HG03575 (cell line): Measurements from ENCODE around the gene HDGF.

ENCODE experiments used
- ATAC-seq: cut with Tn5 transposase; IDR thresholded peaks from one replicate; pipeline ENCODE4 v1.9.1; 2021; ENCODE audit not compliant: unreplicated experiment, insufficient number of reproducible peaks, low FRiP score; ENCODE audit errors: extremely low read depth

The HDGF gene

DNA sequence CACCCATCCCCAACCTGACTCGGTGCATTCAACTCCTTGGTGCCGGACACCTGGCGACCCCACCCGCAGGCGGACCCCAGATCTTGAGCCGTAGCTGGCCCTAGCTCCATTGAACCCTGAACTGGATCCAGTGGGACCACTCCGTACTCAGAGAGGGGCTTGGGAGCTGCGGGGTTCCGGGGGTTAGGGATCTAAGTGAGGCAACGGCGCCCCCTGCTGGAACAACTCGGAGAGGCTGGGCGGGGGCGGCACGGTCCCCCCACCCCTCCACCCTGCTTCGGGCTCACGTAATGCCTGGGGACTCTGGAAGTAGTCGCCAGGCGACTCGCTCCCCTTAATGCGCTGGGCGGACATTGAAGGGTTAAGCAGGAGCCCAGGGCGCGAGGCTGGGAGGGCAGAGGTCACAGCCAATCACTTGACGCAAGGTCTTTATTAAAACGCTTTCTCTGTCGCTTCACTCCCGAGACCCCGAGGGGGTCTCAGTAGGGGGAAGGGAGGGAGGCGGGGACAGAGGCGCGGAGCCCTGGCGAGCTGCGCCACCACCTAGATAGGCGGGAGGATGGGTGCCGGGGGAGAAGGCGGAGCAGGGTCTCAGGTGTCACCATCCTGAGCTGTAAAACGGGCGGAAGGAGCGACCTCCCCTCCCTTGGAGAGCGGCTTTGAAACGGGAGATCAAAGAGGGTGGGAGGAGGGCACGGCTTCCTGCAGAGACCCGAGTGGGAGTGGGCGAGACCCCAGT is 45.4 kb downstream of the HDGF start:
- ATAC-seq, result no peak

DNA sequence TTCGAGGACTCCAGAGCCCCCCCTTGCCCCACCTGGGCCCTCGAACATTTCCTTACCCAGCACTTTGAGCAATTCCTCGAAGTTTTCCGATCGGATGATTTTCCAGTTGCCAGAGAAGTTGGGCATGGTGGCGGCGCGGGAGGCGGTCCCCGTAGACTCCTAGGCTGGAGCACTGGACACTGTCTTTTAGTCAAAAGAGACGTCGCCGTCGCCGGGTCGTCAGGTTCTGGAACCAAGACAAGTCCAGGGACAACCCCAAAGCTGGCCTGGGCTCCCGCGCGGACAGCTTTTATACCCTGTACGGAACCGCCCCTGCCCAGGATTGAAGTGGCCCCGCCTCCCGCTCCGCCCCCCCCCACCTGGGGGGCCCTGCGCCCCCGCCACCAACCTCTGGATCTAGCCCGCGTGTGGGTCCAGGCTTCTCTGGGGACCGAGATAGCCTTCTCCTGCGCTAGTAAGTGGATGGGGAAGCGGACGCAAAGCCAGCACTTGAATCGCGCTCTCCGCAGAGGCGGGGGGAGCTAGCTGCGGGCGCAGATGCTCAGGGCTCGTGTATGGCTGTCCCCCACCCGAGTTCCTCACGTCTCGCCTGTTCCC is 46.1 kb downstream of the HDGF start, which contains the start of gene CRABP2:
Gene CRABP2, minus strand, starts transcription at position 263 of the 597 bp plus-strand sequence. Its CDS starts 137 bp downstream, at position 126.
- no peak for ATAC-seq

DNA sequence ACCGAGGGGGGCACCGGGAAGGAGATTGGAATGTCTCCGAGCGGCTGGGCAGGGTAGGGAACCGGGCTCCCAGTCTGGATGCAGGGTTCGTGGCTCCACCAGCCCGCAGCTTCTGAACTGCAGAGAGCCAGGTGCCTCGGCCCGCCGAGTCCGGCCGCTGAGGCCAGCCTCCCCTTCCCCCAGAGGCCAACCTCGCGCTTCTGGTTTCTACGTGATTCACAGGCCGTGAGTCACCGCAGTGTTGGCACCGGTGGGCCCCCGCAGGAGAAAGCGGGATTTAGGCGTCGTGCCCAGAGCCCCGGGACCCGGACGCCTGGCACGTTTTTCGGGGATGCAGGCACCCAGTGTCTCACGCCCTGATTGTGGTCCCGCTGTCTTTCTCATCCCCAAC is 46.5 kb downstream of the HDGF start:
- ATAC-seq, result no peak

- no peak for ATAC-seq
Observed at GRCh38 chr1:156704166-156704711, 47.2 kb downstream of the HDGF start.

GRCh38 chr1:156703741-156704140 is 47.7 kb downstream of the HDGF start:
- no peak for ATAC-seq

GRCh38 chr1:156703336-156703735 is 48.1 kb downstream of the HDGF start:
- no peak for ATAC-seq

GRCh38 chr1:156700736-156701531 is 50.5 kb downstream of the HDGF start:
- no peak for ATAC-seq

- no peak for ATAC-seq
Observed at GRCh38 chr1:156698995-156699394, 52.5 kb downstream of the HDGF start.

DNA sequence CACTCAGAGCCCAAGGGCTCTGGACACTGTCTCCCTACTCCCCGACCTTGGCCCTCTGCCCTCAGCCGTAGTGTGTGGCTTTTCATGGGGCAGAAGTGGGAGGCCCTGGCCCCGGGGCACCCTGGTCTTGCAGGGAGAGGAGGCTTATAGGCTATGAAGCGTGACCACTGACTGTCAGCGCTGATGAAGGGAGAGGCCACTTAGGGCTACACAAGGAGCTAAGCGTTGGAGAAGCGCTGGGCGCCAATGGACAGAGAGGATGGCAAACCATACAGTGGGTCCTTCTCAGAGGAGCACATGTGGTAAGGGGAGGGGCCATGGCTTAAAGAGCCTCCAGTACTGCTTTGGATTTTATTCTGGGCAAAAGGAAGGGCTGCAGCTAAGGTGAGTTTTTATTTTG is 54.0 kb downstream of the HDGF start:
- no peak for ATAC-seq

DNA sequence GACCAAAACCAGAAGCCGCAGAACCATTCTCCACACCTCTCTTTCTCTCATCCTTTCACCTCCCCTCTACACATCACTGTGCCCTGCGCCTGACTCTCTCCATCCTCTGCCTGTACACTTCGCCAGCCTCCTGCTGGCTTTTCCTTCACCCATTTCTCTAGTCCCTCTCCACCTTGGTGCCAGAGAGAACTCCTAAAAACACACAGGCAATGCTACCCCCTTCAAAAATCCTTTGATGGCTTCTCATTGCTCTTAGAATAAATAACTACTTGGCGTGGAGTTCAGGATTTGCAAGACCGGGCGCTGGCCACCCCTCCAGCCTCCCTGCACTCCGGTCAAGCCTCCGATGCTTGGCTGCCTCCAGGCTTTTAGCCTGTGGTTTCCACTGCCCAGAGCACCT is 54.7 kb downstream of the HDGF start:
- ATAC-seq, result no peak

DNA sequence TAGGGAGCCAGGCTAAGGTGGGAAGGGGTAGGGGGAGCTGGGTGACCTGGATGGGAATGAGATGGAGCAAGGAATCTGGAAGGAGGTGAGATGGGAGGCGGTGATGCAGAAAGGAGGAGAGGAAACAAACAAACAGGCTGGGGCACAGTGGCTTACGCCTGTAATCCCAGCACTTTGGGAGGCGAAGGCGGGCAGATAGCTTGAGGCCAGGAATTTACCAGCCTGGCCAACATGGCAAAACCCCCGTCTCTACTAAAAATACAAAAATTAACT is 56.8 kb downstream of the HDGF start:
- ATAC-seq, result no peak

DNA sequence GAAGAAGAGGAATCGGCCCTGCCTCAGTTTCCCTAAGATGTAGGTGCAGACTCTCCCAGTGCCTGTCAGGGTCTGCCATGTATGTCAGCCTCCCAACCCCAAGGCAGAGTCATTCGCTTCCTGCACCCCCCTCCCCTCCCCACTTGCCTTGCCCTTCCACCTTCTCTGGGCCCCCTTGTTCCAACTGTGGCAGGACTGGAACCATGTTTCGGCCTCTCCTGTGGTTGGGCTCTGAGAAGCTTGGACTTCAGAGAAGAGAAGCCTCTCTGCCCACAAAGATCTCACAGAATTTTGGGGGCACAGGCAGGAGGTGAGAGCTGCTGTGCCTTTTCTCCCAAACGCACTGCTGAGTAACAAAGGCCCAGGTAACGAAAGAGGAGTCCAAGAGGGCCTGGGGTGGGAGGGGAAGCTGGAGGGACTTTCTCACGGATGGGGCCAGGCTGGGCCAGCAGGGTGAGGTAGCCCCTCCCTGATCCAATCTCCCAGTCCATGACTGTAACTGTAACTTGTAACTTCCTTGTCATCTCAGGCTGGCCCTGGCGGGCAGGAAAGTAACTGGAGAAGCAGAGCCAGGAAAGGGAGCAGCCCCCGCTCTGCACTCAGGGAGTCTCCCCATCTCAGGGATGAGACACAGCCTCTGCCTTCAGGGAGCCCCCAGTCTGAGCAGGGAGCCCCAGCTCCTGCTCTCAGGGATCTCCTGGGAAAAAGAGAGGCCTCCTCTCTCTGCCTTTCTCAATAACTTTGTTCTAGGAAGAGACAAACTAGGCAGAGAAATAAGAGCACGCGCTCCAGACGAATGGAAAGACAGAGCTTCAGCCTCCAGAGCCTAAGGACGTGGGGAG is 57.4 kb downstream of the HDGF start:
- no peak for ATAC-seq

DNA sequence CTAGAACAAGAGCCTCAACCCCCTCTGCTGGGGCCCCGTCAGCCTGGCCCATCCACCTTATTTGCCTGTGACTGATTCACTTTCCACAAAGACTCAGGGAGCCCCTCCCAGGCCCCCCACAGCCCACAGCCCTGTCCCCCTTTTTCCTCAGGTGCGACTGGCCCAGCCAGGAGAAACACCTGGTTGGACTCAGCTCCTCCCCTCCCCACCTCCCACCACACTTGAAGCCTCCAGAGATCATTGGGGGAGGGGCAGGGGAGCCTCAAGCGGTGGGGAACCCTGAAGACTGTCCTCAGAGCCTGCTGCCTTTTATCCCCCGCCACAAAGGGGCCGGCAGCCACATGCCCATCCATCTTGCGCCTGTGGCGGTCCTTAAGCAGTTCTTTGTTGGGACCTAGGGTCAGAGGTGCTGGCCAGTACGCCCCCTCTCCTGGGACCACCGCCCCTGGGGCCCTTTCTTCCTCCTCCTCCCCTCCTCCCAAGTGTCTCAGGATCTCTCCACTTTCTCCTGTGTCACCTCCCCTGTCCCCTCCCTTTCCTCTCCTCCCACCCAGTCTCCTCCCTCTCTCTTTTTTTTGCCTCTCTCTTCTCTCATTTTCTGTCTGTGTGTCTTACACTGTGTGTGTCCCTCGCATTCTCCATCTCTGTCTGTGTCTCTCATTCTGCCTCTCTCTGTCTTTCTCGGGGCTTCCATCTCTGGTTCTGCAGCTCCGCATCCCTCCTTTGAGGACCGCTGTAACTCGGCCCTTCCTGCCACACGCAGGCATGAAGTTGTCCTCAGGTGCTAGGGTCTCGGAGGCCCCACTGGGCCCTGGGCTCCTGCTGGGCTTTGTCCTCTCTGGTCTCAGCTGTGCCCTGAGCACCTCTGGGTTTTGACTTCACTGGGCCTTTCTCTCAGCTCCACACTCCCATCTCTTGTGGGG is 58.3 kb downstream of the HDGF start:
- no peak for ATAC-seq

DNA sequence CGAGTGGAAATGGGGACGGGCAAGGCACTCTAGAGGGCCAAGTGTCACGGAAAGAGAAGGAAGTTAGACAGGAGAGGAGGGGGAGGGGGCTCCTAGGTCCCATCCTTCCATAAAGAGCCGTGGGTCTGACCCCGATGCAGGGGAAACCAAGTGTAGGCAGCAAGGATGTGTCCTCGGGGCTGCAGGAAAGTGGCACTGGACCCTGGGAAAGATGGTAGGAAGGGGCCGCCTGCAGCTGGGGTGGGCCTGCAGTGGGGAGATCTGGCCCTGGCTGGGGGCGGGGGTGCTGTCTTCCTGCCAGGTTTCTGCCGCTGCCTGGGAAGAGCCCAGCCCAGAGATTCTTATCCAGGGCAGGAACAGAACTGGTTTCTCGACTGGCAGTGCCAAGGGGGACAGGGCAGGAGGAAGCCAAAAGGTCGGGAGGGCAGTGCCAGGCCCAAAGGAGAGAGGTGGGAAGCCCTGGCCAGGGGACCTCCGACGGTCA is 59.0 kb downstream of the HDGF start:
- no peak for ATAC-seq
